Stimulated activated CD8-positive, alpha-beta memory T cell treated with anti-CD3 and anti-CD28 coated beads, Interleukin-12 subunit alpha, Interleukin-12 subunit beta, amount 100 ng/mL, for 1 hour (primary cell): ENCODE data around the gene DENND1A.
"Not testable (repeated sequence)": the region's sequence is repeated elsewhere in the genome, so short reads cannot be mapped to it uniquely, and the experiment has no call there.

Source experiments
- DNase-seq: peaks from one replicate; pipeline ENCODE4 v3.0.0-alpha.2; 2020; ENCODE audit warnings: low read depth

Gene DENND1A

GRCh38 chr9:123946101-123946821, 16.3 kb upstream of the DENND1A start:
- no peak for DNase-seq

GRCh38 chr9:123945532-123945931, 15.6 kb upstream of the DENND1A start:
- DNase-seq = no peak

DNA sequence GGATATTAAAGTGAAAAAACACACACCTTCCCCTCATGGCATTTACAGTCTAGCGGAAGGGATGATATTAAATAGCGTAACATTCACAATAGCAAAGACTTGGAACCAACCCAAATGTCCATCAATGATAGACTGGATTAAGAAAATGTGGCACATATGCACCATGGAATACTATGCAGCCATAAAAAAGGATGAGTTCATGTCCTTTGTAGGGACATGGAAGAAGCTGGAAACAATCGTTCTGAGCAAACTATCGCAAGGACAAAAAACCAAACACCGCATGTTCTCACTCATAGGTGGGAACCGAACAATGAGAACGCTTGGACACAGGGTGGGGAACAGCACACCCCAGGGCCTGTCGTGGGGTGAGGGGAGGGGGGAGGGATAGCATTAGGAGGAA, 14.5 kb upstream of the DENND1A start:
- not testable (repeated sequence) for DNase-seq

DNA sequence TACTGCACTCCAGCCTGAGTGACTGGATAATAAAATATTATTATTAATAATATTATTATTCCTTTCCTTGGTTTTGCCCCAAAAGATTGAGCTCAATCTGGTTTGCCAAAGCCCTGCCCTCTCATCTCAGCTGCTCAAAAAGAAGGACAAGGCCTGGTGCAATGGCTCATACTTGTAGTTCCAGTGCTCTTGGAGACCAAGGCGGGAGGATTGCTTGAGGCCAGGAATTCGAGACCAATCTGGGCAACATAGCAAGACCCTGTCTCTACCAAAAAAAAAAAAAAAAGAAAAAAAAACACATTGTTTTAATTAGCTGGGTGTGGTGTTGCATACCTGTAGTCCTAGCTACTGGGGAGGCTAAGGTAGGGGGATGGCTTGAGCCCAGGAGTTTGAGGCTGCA, 13.7 kb upstream of the DENND1A start:
- DNase-seq = no peak

GRCh38 chr9:123942542-123942941, 12.6 kb upstream of the DENND1A start:
- no peak for DNase-seq

DNA sequence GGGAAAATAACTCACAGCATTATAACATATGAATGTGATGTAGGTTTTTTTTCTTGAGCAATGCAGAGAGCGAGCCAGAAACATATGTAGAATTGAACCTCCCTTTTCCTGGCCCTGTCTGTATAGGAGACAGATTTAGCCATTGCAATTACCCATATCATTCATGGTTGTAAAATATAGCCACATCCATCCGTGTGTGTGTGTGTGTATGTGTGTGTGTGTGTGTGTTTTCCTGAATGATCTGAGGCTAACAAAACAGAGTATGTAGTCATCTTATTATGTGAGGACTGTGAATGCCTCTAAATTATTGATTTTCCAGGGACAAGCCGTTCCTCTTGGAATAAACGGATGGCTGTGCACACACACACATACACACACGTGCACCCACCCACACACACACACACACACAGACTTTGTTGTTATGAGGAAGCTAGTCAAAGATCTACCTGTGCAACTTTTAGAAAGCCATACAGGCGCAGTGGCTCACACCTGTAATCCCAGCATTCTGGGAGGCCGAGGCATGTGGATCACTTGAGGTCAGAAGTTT, 11.7 kb upstream of the DENND1A start:
- DNase-seq = no peak

GRCh38 chr9:123940721-123941523, 11.0 kb upstream of the DENND1A start:
- DNase-seq = no peak

- no peak for DNase-seq
Measured at GRCh38 chr9:123938401-123938800, 8.5 kb upstream of the DENND1A start.

GRCh38 chr9:123936575-123936974, 6.6 kb upstream of the DENND1A start:
- DNase-seq = not testable (repeated sequence)

- no peak for DNase-seq
Measured at GRCh38 chr9:123933440-123934212, 3.7 kb upstream of the DENND1A start.

DNA sequence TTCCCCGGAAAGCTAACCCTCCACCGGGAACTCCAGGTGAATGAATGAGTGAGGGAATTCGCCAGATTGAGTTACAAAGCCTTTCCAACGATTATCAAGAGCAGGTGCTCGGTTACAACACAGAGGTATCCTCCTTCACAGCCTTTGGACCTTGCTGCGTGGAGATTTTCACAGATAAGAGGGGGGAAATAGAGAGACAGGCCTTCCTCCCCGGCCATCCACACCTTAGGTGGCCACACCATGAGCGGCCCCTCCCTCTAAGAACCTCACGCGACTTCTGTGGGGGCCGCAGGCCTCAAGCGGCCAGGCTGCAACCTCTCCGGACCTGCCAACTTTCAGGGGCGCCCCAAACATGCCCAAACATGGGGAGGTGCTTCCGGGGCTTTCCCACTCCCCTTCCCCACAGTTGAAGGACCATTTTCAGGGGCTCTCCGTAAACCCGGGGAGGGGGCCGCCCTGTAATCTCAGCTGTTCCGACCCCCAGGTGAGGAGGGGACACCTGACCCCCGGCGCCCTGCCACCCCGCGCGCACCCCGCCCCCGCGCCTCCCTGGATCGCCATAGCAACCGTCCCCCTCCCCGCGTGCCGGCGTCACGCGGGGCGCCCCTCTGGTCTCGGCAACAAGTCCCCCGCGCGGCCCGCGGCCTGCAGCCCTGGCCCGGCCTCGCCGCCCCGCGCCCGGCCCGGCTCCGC, 603 bp downstream of the DENND1A start:
- DNase-seq = no peak

- DNase-seq = no peak
Measured at GRCh38 chr9:123928533-123929176, 1.3 kb downstream of the DENND1A start.

GRCh38 chr9:123927625-123928532, 2.0 kb downstream of the DENND1A start:
- DNase-seq = no peak

DNA sequence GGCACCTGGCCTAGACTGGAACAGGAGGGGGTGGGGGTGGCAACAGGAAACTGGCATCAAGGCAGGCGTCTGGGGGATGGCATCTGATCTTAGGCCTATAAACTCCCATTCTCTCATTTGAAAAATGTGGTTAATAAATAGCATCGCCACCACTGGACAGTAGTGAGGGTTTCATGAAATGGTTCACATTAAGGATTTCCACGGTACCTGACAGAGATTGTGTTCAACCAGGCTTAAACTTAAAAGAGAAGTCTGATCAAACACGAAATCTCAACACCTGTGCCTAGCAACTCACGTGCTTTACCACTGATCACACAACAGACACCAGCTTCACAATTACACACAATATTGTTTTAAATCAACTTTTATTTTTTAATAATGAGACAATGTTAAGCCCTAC, 3.0 kb downstream of the DENND1A start:
- no peak for DNase-seq

GRCh38 chr9:123925819-123926218, 4.1 kb downstream of the DENND1A start:
- no peak for DNase-seq

DNA sequence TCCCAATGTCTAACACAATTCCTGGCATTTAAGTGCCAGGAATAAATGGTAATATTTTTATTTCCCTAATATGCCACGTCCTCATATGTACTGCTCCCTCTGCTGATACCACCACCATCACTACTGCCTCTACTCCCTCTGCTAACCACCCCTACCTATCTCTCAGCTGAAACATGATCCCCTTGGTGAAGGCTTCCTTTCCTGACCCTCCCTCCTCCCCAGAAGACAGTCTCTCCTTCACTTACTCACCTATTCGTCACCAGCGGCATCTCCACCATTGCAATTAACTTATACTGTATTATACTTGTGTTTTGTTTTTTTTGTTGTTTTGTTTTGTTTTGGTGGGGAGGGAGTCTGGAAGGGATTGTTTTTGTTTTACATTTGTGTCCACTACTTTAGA, 4.8 kb downstream of the DENND1A start:
- no peak for DNase-seq

DNA sequence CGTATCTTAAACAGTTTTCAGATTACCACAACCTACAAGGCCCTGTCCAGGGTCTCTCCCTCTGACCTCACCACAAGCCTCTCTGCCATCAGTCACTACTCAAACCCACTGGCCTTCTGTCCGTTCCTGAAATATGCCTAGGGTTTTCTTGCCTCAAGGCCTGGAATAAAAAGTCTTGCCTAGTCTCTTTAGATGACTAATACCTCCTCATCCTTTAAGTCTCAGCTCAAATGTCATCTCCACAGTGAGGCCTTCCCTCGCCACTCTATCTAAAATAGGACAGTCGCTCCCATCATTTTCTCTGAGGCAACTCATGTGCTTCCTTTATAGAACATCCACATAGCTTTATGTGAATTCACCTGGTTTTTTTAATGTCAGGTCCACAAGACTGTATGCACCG, 5.2 kb downstream of the DENND1A start:
- no peak for DNase-seq

GRCh38 chr9:123923884-123924283, 6.0 kb downstream of the DENND1A start:
- no peak for DNase-seq

GRCh38 chr9:123923377-123923776, 6.5 kb downstream of the DENND1A start:
- no peak for DNase-seq

DNA sequence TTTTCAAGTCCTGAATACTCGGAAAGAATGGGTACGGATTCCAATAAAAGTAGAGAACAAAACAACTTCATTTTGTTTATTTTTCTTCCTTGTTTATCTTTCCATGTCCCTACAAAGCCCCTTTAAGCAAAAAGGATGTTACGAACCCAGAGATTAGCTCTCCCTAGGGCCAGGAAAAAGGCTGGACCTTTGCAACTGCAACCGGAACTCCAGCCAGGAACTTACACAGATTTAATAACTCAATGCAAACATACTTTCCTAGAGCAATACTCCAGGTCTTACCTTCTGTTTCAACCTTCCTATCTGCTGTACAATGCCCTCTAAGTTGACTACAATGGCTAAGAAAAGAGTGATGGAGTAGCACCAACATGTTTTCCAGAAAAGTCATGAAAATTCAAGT, 7.0 kb downstream of the DENND1A start:
- DNase-seq = no peak
